Panc1 (cell line): ENCODE results near the gene DACH2. TPM values are rescaled to one million over a fixed set of nuclear protein-coding genes. Genes with fewer than 3 reads are reported as not detected.

ENCODE experiments used
- ATAC-seq: fragments of 200-7000 bp; cut with Tn5 transposase; 2 replicates; pipeline ENCODE4 v1.9.1; 2020; ENCODE audit warnings: mild to moderate bottlenecking, moderate library complexity
- BruUV-seq: library from RNA; stranded (reverse); fragments of 400-500 nt; replicated peaks from 2 replicates; lab custom pipeline; 2021; lab: Mats Ljungman, UMichigan
- CTCF ChIA-PET: fragments of 300-600 bp; sonication (Branson Sonifier 250); formaldehyde crosslinking; loops from one replicate; lab custom pipeline; 2022; ENCODE audit warnings: antibody characterized with exemption; lab: Charles Lee
- POLR2A ChIA-PET: fragments of 300-600 bp; sonication (Branson Sonifier 250); formaldehyde crosslinking; loops from one replicate; lab custom pipeline; 2022; ENCODE audit warnings: antibody characterized with exemption; lab: Charles Lee
- DNase-seq: peaks from one replicate; pipeline ENCODE4 v3.0.0-alpha.2; 2010; ENCODE audit warnings: low read depth, low spot score
- H3K27ac ChIP-seq: 2 replicates; pipeline ENCODE4 v1.5.1; 2011; ENCODE audit warnings: mild to moderate bottlenecking, low read length, inconsistent platforms
- H3K27me3 ChIP-seq: fragments of 200-500 bp; sonication (Bioruptor generic); 2 replicates; pipeline ENCODE4 v1.6.0; 2014; ENCODE audit warnings: low read length, inconsistent platforms; ENCODE audit not compliant: control insufficient read depth, insufficient read depth
- H3K36me3 ChIP-seq: fragments of 200-500 bp; sonication (Bioruptor generic); 2 replicates; pipeline ENCODE4 v1.5.1; 2014; ENCODE audit warnings: inconsistent platforms, mild to moderate bottlenecking, low read length, moderate library complexity; ENCODE audit not compliant: control insufficient read depth, insufficient read depth
- H3K4me1 ChIP-seq: 2 replicates; pipeline ENCODE4 v1.5.1; 2011; ENCODE audit warnings: inconsistent platforms, mild to moderate bottlenecking, low read length, moderate library complexity; ENCODE audit not compliant: control insufficient read depth, insufficient read depth
- H3K4me3 ChIP-seq, 2 experiments: 2 replicates each; pipeline ENCODE4 v1.5.1; 2011 to 2012; ENCODE audit warnings: low read depth in 2 of 2, low read length in 2 of 2, mild to moderate bottlenecking in 2 of 2, inconsistent platforms in 1 of 2, moderate library complexity in 1 of 2
- H3K9me3 ChIP-seq: fragments of 200-500 bp; sonication (Bioruptor generic); 2 replicates; pipeline ENCODE4 v1.5.1; 2014; ENCODE audit warnings: low read depth, mild to moderate bottlenecking, inconsistent platforms, low read length, moderate library complexity; ENCODE audit not compliant: control insufficient read depth, insufficient read depth
- CTCF ChIP-seq: fragments of 450-650 bp; IDR thresholded peaks from 2 replicates; pipeline ENCODE4 v1.5.1; 2017; ENCODE audit warnings: mild to moderate bottlenecking
- POLR2AphosphoS5 ChIP-seq: IDR thresholded peaks from 2 replicates; pipeline ENCODE4 v1.6.1; 2012; ENCODE audit warnings: mild to moderate bottlenecking, low read depth, low read length, moderate library complexity
- REST ChIP-seq, 2 experiments: IDR thresholded peaks; 2 replicates each; pipeline ENCODE4 v1.6.1; 2011 to 2012; ENCODE audit warnings: low read depth in 2 of 2, control low read depth in 1 of 2, low read length in 1 of 2, mild to moderate bottlenecking in 1 of 2, moderate library complexity in 1 of 2; ENCODE audit not compliant: insufficient read depth in 1 of 2
- SIN3A ChIP-seq: IDR thresholded peaks from 2 replicates; pipeline ENCODE4 v1.6.1; 2012; ENCODE audit warnings: low read depth, mild to moderate bottlenecking, low read length, moderate library complexity, borderline replicate concordance; ENCODE audit not compliant: insufficient read depth
- TCF7L2 ChIP-seq: IDR thresholded peaks from 2 replicates; pipeline ENCODE4 v1.6.1; 2011; ENCODE audit warnings: mild to moderate bottlenecking, low read depth, low read length, inconsistent platforms
- in situ Hi-C: cut with HindIII; loops from 2 replicates; pipeline ENCODE4 v1.10.0; 2016; ENCODE audit warnings: low sequenced_read_pairs, low pct_unique_long_range_greater_than_20kb
- intact Hi-C: fragments of 100-400 bp; cut with micrococcal nuclease; formaldehyde crosslinking; loops from one replicate; pipeline ENCODE4 v1.10.0; 2022; ENCODE audit not compliant: unreplicated experiment
- total RNA-seq: library from RNA; stranded (reverse); gene quantifications from one replicate; pipeline ENCODE4 v1.2.1, GENCODE V29; 2021; ENCODE audit not compliant: unreplicated experiment

Gene DACH2
- total RNA-seq, 1 experiment from 2014 or later = 0.18 TPM

- intact Hi-C loops = no loop called here
- no peaks in the 10 kb centered on the region for H3K36me3 ChIP-seq
- no peak overlapping the region for H3K4me3 ChIP-seq
- H3K27me3 ChIP-seq = no peaks in the 10 kb centered on the region
- ChIA-PET CTCF (no interaction called here), POLR2A (no interaction called here)
- no TSS peak for BruUV-seq
- H3K9me3 ChIP-seq = no peaks in the 10 kb centered on the region
- no peak overlapping the region for H3K27ac ChIP-seq
- no peaks in the 10 kb centered on the region for H3K4me1 ChIP-seq
- DNase-seq (no peak), ATAC-seq (no peak)
- in situ Hi-C loops = no loop called here
- TF ChIP-seq REST (IDR thresholded peaks at IDR 0.05; ENCODE audit: insufficient read depth in 1 of 2, low read depth in 2 of 2, low read length in 1 of 2) (no peak), POLR2AphosphoS5 (no peak), SIN3A (no peak), TCF7L2 (no peak), CTCF (no peak)
Observed at GRCh38 chrX:86370927-86371326, 222.7 kb downstream of the DACH2 start.

GRCh38 chrX:86379209-86379608 is 231.0 kb downstream of the DACH2 start:
- CTCF ChIA-PET = no interaction called here
- BruUV-seq = no TSS peak
- no peaks in the 10 kb centered on the region for H3K36me3 ChIP-seq
- H3K27ac ChIP-seq = no peak overlapping the region
- POLR2A ChIA-PET = no interaction called here
- TF ChIP-seq REST (IDR thresholded peaks at IDR 0.05; ENCODE audit: insufficient read depth in 1 of 2, low read depth in 2 of 2, low read length in 1 of 2) = no peak
- TF ChIP-seq POLR2AphosphoS5 = no peak
- no peak for TF ChIP-seq SIN3A
- TF ChIP-seq TCF7L2 = no peak
- TF ChIP-seq CTCF = no peak
- no peak for DNase-seq
- H3K4me3 ChIP-seq = no peak overlapping the region
- intact Hi-C loops (no loop called here), in situ Hi-C loops (no loop called here)
- H3K9me3 ChIP-seq = no peaks in the 10 kb centered on the region
- no peaks in the 10 kb centered on the region for H3K4me1 ChIP-seq
- no peak for ATAC-seq
- no peaks in the 10 kb centered on the region for H3K27me3 ChIP-seq
